Prostate gland (tissue), 2 donors: Measurements from ENCODE around the gene GABRR1. TPM values are rescaled to one million over a fixed set of nuclear protein-coding genes. Genes with fewer than 3 reads are reported as not detected.

Experiments
- DNase-seq: peaks from one replicate; pipeline ENCODE4 v3.0.0-alpha.2; 2019; ENCODE audit warnings: low spot score
- H3K27ac ChIP-seq, 2 donors: fragments of 200-600 bp; sonication (generic); 2 replicates each; pipeline ENCODE4 v1.5.1; 2017 to 2019
- H3K27me3 ChIP-seq: fragments of 200-600 bp; sonication (generic); replicated peaks from 2 replicates; pipeline ENCODE4 v1.5.1; 2019; ENCODE audit not compliant: insufficient read depth
- H3K36me3 ChIP-seq, 2 donors: fragments of 200-600 bp; sonication (generic); 1 replicate in 1 of 2; 2 replicates in 1 of 2; pipeline versions ENCODE4 v1.5.1 to v1.8.1; 2017 to 2019
- H3K4me1 ChIP-seq: fragments of 200-600 bp; sonication (generic); replicated peaks from 2 replicates; pipeline ENCODE4 v1.5.1; 2019
- H3K4me3 ChIP-seq, 2 donors: fragments of 200-600 bp; sonication (generic); 2 replicates each; pipeline ENCODE4 v1.5.1; 2017 to 2019
- H3K9me3 ChIP-seq: fragments of 200-600 bp; sonication (generic); 2 replicates; pipeline ENCODE4 v1.5.1; 2017
- CTCF ChIP-seq, 4 experiments: fragments of 200-600 bp in 2 of 4; fragments of 450-650 bp in 2 of 4; sonication (generic) in 2 of 4; IDR thresholded peaks; 1 replicate in 3 of 4; 2 replicates in 1 of 4; pipeline ENCODE4 v1.5.1; 2016 to 2019; ENCODE audit warnings: antibody characterized with exemption in 4 of 4, mild to moderate bottlenecking in 2 of 4, moderate library complexity in 2 of 4
- POLR2A ChIP-seq: fragments of 450-650 bp; IDR thresholded peaks from one replicate; pipeline ENCODE4 v1.6.1; 2016; ENCODE audit warnings: antibody characterized with exemption, mild to moderate bottlenecking
- POLR2AphosphoS5 ChIP-seq: sonication (generic); formaldehyde crosslinking; IDR thresholded peaks from one replicate; pipeline ENCODE4 v1.6.1; 2017; ENCODE audit warnings: antibody characterized with exemption
- WGBS: methylation state at CpG from one replicate; pipeline ENCODE4 v1.1.5; 2018; 5-methylcytosine and 5-hydroxymethylcytosine counted together
- intact Hi-C: fragments of 100-400 bp; cut with DNase I; formaldehyde crosslinking; loops from one replicate; pipeline ENCODE4 v1.14.2; 2022
- total RNA-seq, 2 donors: library from RNA; depleted of rRNA; stranded (reverse); fragments of >200 nt; gene quantifications; one replicate each; pipeline ENCODE4 v1.1.0, GENCODE V29; 2016

Gene GABRR1
- total RNA-seq, 2 donors from 2014 or later, result 0.97 TPM; not detected in 1

- Histone ChIP-seq H3K4me1 (no peaks in the 10 kb centered on the region), H3K36me3 (no peaks in the 10 kb centered on the region), H3K27ac (no peak overlapping the region), H3K27me3 (no peaks in the 10 kb centered on the region), H3K4me3 (no peak overlapping the region), H3K9me3 (no peaks in the 10 kb centered on the region)
- DNase-seq, result no peak
- intact Hi-C loops, result no loop called here
- no peak for TF ChIP-seq POLR2AphosphoS5
- TF ChIP-seq CTCF (IDR thresholded peaks at IDR 0.05), result no peak
- WGBS, result 63% methylated on average over 2 of the region's 2 CpGs
These were observed 35.7 kb upstream of the GABRR1 start for GRCh38 chr6:89252907-89253306.

GRCh38 chr6:89251976-89252375 lies 34.8 kb upstream of the GABRR1 start:
- H3K36me3 ChIP-seq, result no peaks in the 10 kb centered on the region
- no peaks in the 10 kb centered on the region for H3K27me3 ChIP-seq
- H3K27ac ChIP-seq, result no peak overlapping the region
- H3K9me3 ChIP-seq, result no peaks in the 10 kb centered on the region
- 97% methylated on average over 10 of the region's 10 CpGs for WGBS
- DNase-seq, result no peak
- intact Hi-C loops, result no loop called here
- no peaks in the 10 kb centered on the region for H3K4me1 ChIP-seq
- H3K4me3 ChIP-seq, result no peak overlapping the region
- TF ChIP-seq CTCF (IDR thresholded peaks at IDR 0.05) (no peak), POLR2AphosphoS5 (no peak), POLR2A (no peak)

DNA sequence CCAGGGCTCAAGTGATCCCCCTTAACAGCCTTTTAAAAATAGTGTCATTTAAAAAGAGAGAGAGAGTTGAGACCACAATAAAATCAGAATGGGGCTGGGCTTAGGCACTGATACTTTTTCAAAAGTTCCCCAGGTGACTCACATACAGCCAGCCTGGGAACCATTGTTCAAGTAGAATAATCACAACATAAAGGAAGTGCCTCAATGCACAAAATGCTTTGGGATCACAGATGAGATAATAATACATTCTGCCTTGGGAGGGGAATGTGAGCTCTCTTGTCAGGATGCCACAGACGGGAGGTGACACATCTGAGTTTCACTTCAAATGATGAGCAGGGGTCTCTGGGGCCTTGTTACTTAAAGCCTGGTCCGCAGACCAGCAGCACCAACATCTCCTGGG lies 34.0 kb upstream of the GABRR1 start:
- DNase-seq, result no peak
- no peak overlapping the region for H3K4me3 ChIP-seq
- TF ChIP-seq POLR2A (no peak), CTCF (IDR thresholded peaks at IDR 0.05) (no peak)
- H3K27me3 ChIP-seq, result no peaks in the 10 kb centered on the region
- no peak overlapping the region for H3K27ac ChIP-seq
- intact Hi-C loops, result no loop called here
- H3K36me3 ChIP-seq, result no peaks in the 10 kb centered on the region
- no peaks in the 10 kb centered on the region for H3K9me3 ChIP-seq
- no peaks in the 10 kb centered on the region for H3K4me1 ChIP-seq
- WGBS, result 83% methylated on average over 2 of the region's 2 CpGs

GRCh38 chr6:89250239-89250638 lies 33.1 kb upstream of the GABRR1 start:
- TF ChIP-seq POLR2AphosphoS5 (no peak), POLR2A (no peak), CTCF (IDR thresholded peaks at IDR 0.05) (no peak)
- Histone ChIP-seq H3K27me3 (no peaks in the 10 kb centered on the region), H3K9me3 (no peaks in the 10 kb centered on the region), H3K4me3 (no peak overlapping the region), H3K4me1 (no peaks in the 10 kb centered on the region), H3K36me3 (no peaks in the 10 kb centered on the region), H3K27ac (no peak overlapping the region)
- no peak for DNase-seq
- intact Hi-C loops, result no loop called here
- 79% methylated on average over 7 of the region's 7 CpGs for WGBS

DNA sequence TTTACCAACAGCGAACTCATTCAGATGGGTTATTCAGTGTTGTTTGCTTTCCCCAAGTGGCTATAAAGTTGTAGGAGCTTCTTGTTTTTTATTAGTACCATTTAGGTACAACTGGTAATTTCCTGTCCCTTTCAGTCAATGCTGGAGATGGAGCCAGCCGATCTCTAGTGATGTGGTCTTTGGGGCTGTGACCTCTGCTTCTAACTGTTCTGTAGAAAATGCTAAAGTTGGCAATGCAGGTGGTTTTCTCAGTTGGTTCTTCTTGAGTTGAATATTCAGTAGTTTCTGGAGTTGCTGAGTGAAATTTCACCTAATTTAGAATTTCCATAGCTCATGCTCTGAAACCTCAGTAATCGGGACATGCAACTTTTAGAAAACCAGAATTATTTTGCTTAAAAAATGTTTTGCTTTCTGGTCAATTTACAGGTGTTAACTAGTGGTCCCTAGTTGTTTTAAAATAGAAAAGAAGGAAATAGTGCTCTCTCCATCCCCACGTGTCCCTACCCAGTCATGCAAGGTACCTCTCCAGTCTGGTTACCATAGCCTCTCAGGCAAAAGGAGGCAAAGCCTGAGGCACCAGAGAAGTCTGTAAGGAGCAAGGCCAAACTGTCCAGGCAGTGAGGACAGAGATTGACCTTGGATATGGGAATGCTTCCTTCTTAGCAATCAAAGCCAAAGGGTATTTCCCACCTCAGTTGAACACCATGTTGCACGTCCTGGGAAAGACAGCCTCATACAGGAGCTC lies 27.3 kb upstream of the GABRR1 start:
- Histone ChIP-seq H3K9me3 (no peaks in the 10 kb centered on the region), H3K36me3 (no peaks in the 10 kb centered on the region), H3K27me3 (no peaks in the 10 kb centered on the region), H3K27ac (no peak overlapping the region), H3K4me1 (no peaks in the 10 kb centered on the region), H3K4me3 (no peak overlapping the region)
- DNase-seq, result no peak
- TF ChIP-seq POLR2AphosphoS5, result no peak
- no peak for TF ChIP-seq POLR2A
- no peak for TF ChIP-seq CTCF (IDR thresholded peaks at IDR 0.05)
- intact Hi-C loops, result loop anchor here (5.0 kb wide), 2 partner anchors 122 to 262 kb away; no protein-coding TSS in a partner anchor
- 74% methylated on average over 5 of the region's 5 CpGs for WGBS
